HEK293 (cell line): ENCODE results near the gene DLL1.

Experiments used
- CTCF ChIP-seq: fragments of 450-650 bp; formaldehyde crosslinking; IDR thresholded peaks from 2 replicates; pipeline ENCODE4 v1.5.1; 2016; ENCODE audit warnings: missing biosample characterization, missing genetic modification characterization
- GFI1B ChIP-seq: fragments of 450-650 bp; formaldehyde crosslinking; IDR thresholded peaks from 2 replicates; pipeline ENCODE4 v1.5.1; 2016; ENCODE audit warnings: missing biosample characterization, missing genetic modification characterization
- INSM2 ChIP-seq: fragments of 450-650 bp; formaldehyde crosslinking; IDR thresholded peaks from 2 replicates; pipeline ENCODE4 v1.5.1; 2016; ENCODE audit warnings: missing biosample characterization, missing genetic modification characterization
- KLF8 ChIP-seq: fragments of 450-650 bp; formaldehyde crosslinking; IDR thresholded peaks from 2 replicates; pipeline ENCODE4 v1.5.1; 2016; ENCODE audit warnings: missing biosample characterization, missing genetic modification characterization
- MYNN ChIP-seq: fragments of 450-650 bp; formaldehyde crosslinking; IDR thresholded peaks from 2 replicates; pipeline ENCODE4 v1.5.1; 2016; ENCODE audit warnings: missing biosample characterization, missing genetic modification characterization, borderline replicate concordance
- ZBTB1 ChIP-seq: fragments of 450-650 bp; formaldehyde crosslinking; IDR thresholded peaks from 2 replicates; pipeline ENCODE4 v1.5.1; 2016; ENCODE audit warnings: missing biosample characterization, missing genetic modification characterization
- ZNF174 ChIP-seq: fragments of 450-650 bp; formaldehyde crosslinking; IDR thresholded peaks from 2 replicates; pipeline ENCODE4 v1.5.0; 2017; ENCODE audit warnings: missing biosample characterization, mild to moderate bottlenecking, missing genetic modification characterization
- ZNF184 ChIP-seq: fragments of 450-650 bp; IDR thresholded peaks from 2 replicates; pipeline ENCODE4 v1.5.1; 2018; ENCODE audit warnings: missing biosample characterization, mild to moderate bottlenecking, missing genetic modification characterization
- ZNF202 ChIP-seq: fragments of 450-650 bp; formaldehyde crosslinking; IDR thresholded peaks from 2 replicates; pipeline ENCODE4 v1.5.1; 2016; ENCODE audit warnings: missing biosample characterization, missing genetic modification characterization, borderline replicate concordance
- ZNF223 ChIP-seq: fragments of 450-650 bp; formaldehyde crosslinking; IDR thresholded peaks from 2 replicates; pipeline ENCODE4 v1.5.1; 2016; ENCODE audit warnings: missing biosample characterization, missing genetic modification characterization
- ZNF274 ChIP-seq, 2 experiments: fragments of 200-500 bp in 1 of 2; fragments of 450-650 bp in 1 of 2; sonication (Bioruptor generic) in 1 of 2; formaldehyde crosslinking in 1 of 2; IDR thresholded peaks; 2 replicates each; pipeline versions ENCODE4 v1.5.1 to v1.6.1; 2014 to 2016; ENCODE audit warnings: borderline replicate concordance in 1 of 2, inconsistent platforms in 1 of 2, low read length in 1 of 2, missing biosample characterization in 1 of 2, missing genetic modification characterization in 1 of 2
- ZNF280D ChIP-seq: fragments of 450-650 bp; formaldehyde crosslinking; IDR thresholded peaks from 2 replicates; pipeline ENCODE4 v1.5.1; 2016; ENCODE audit warnings: missing biosample characterization, missing genetic modification characterization
- ZNF335 ChIP-seq: fragments of 450-650 bp; formaldehyde crosslinking; conservative IDR thresholded peaks from 2 replicates; pipeline ENCODE4 v1.5.1; 2016; ENCODE audit warnings: missing biosample characterization, missing genetic modification characterization
- ZNF391 ChIP-seq: fragments of 450-650 bp; formaldehyde crosslinking; IDR thresholded peaks from 2 replicates; pipeline ENCODE4 v1.5.1; 2016; ENCODE audit warnings: low read depth, missing biosample characterization, missing genetic modification characterization, borderline replicate concordance
- ZNF510 ChIP-seq: fragments of 450-650 bp; formaldehyde crosslinking; IDR thresholded peaks from 2 replicates; pipeline ENCODE4 v1.5.1; 2018; ENCODE audit warnings: mild to moderate bottlenecking, missing genetic modification characterization, missing biosample characterization; ENCODE audit not compliant: insufficient replicate concordance
- ZSCAN23 ChIP-seq: fragments of 450-650 bp; formaldehyde crosslinking; IDR thresholded peaks from 2 replicates; pipeline ENCODE4 v1.5.1; 2016; ENCODE audit warnings: missing biosample characterization, missing genetic modification characterization
- ZSCAN30 ChIP-seq: fragments of 450-650 bp; IDR thresholded peaks from 2 replicates; pipeline ENCODE4 v1.5.1; 2018; ENCODE audit warnings: missing biosample characterization, mild to moderate bottlenecking, missing genetic modification characterization, moderate library complexity
- TF ChIP-seq, protein P1 (sequence below): sonication (generic); formaldehyde crosslinking; IDR thresholded peaks from 2 replicates; pipeline ENCODE4 v1.8.1; 2022; ENCODE audit warnings: mild to moderate bottlenecking, moderate library complexity, missing genetic modification reagents
- TF ChIP-seq, protein P2 (sequence below): fragments of 450-650 bp; formaldehyde crosslinking; IDR thresholded peaks from 2 replicates; pipeline ENCODE4 v1.5.1; 2016; ENCODE audit warnings: missing biosample characterization, missing genetic modification characterization, low read depth
- TF ChIP-seq, protein P3 (sequence below): fragments of 450-650 bp; formaldehyde crosslinking; IDR thresholded peaks from 2 replicates; pipeline ENCODE4 v1.5.1; 2016; ENCODE audit warnings: missing biosample characterization, missing genetic modification characterization, borderline replicate concordance

The DLL1 gene

GRCh38 chr6:170279977-170280688, 10.7 kb downstream of the DLL1 start (continued):
- TF ChIP-seq, protein P1, sequence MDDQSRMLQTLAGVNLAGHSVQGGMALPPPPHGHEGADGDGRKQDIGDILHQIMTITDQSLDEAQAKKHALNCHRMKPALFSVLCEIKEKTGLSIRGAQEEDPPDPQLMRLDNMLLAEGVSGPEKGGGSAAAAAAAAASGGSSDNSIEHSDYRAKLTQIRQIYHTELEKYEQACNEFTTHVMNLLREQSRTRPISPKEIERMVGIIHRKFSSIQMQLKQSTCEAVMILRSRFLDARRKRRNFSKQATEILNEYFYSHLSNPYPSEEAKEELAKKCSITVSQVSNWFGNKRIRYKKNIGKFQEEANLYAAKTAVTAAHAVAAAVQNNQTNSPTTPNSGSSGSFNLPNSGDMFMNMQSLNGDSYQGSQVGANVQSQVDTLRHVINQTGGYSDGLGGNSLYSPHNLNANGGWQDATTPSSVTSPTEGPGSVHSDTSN (CRISPR knock-in tag) = no peak
- no peak for TF ChIP-seq GFI1B (tag by site-specific recombination)
- no peak for TF ChIP-seq ZNF174 (tag by site-specific recombination)
- no peak for TF ChIP-seq ZNF202 (tag by site-specific recombination)
- TF ChIP-seq, protein P2, sequence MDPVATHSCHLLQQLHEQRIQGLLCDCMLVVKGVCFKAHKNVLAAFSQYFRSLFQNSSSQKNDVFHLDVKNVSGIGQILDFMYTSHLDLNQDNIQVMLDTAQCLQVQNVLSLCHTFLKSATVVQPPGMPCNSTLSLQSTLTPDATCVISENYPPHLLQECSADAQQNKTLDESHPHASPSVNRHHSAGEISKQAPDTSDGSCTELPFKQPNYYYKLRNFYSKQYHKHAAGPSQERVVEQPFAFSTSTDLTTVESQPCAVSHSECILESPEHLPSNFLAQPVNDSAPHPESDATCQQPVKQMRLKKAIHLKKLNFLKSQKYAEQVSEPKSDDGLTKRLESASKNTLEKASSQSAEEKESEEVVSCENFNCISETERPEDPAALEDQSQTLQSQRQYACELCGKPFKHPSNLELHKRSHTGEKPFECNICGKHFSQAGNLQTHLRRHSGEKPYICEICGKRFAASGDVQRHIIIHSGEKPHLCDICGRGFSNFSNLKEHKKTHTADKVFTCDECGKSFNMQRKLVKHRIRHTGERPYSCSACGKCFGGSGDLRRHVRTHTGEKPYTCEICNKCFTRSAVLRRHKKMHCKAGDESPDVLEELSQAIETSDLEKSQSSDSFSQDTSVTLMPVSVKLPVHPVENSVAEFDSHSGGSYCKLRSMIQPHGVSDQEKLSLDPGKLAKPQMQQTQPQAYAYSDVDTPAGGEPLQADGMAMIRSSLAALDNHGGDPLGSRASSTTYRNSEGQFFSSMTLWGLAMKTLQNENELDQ = no peak
- TF ChIP-seq ZNF510 (tag by site-specific recombination) = no peak
- no peak for TF ChIP-seq ZNF280D (tag by site-specific recombination)
- TF ChIP-seq ZNF184 (tag by site-specific recombination) = no peak
- no peak for TF ChIP-seq ZBTB1 (tag by site-specific recombination)
- no peak for TF ChIP-seq ZNF223 (tag by site-specific recombination)
- no peak for TF ChIP-seq MYNN (tag by site-specific recombination)
- TF ChIP-seq, protein P3, sequence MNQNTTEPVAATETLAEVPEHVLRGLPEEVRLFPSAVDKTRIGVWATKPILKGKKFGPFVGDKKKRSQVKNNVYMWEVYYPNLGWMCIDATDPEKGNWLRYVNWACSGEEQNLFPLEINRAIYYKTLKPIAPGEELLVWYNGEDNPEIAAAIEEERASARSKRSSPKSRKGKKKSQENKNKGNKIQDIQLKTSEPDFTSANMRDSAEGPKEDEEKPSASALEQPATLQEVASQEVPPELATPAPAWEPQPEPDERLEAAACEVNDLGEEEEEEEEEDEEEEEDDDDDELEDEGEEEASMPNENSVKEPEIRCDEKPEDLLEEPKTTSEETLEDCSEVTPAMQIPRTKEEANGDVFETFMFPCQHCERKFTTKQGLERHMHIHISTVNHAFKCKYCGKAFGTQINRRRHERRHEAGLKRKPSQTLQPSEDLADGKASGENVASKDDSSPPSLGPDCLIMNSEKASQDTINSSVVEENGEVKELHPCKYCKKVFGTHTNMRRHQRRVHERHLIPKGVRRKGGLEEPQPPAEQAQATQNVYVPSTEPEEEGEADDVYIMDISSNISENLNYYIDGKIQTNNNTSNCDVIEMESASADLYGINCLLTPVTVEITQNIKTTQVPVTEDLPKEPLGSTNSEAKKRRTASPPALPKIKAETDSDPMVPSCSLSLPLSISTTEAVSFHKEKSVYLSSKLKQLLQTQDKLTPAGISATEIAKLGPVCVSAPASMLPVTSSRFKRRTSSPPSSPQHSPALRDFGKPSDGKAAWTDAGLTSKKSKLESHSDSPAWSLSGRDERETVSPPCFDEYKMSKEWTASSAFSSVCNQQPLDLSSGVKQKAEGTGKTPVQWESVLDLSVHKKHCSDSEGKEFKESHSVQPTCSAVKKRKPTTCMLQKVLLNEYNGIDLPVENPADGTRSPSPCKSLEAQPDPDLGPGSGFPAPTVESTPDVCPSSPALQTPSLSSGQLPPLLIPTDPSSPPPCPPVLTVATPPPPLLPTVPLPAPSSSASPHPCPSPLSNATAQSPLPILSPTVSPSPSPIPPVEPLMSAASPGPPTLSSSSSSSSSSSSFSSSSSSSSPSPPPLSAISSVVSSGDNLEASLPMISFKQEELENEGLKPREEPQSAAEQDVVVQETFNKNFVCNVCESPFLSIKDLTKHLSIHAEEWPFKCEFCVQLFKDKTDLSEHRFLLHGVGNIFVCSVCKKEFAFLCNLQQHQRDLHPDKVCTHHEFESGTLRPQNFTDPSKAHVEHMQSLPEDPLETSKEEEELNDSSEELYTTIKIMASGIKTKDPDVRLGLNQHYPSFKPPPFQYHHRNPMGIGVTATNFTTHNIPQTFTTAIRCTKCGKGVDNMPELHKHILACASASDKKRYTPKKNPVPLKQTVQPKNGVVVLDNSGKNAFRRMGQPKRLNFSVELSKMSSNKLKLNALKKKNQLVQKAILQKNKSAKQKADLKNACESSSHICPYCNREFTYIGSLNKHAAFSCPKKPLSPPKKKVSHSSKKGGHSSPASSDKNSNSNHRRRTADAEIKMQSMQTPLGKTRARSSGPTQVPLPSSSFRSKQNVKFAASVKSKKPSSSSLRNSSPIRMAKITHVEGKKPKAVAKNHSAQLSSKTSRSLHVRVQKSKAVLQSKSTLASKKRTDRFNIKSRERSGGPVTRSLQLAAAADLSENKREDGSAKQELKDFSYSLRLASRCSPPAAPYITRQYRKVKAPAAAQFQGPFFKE (tag by site-specific recombination) = no peak
- TF ChIP-seq CTCF (tag by site-specific recombination) = no peak
- TF ChIP-seq ZNF274 (IDR thresholded peaks at IDR 0.05; ENCODE audit: low read length) = no peak
- TF ChIP-seq ZNF274 (tag by site-specific recombination; IDR thresholded peaks at IDR 0.05; ENCODE audit: borderline replicate concordance) = no peak
- peak; percentile 93 for TF ChIP-seq KLF8
- TF ChIP-seq ZSCAN30 (tag by site-specific recombination) = no peak
- peak; percentile 77 for TF ChIP-seq ZNF335
- TF ChIP-seq INSM2 (tag by site-specific recombination) = no peak
- TF ChIP-seq ZSCAN23 = no peak
- TF ChIP-seq ZNF391 (tag by site-specific recombination) = 0 out of 2 replicates have a peak, but pooled peaks have one; percentile 13
